Measurements from ENCODE around the gene GTPBP4. TPM values are rescaled to one million over a fixed set of nuclear protein-coding genes. Genes with fewer than 3 reads are reported as not detected.

GTPBP4 gene
- total RNA-seq, 1 experiment from 2014 or later = 97.4 TPM

- ATAC-seq = no peak
- no peak overlapping the region for H3K4me3 Mint-ChIP-seq
- H3K9me3 Mint-ChIP-seq = no peaks in the 10 kb centered on the region
- H3K36me3 Mint-ChIP-seq = no peaks in the 10 kb centered on the region
- peaks cover 5% of the 10 kb centered on the region for H3K27me3 Mint-ChIP-seq (ENCODE audit: low read depth)
- H3K27ac Mint-ChIP-seq = no peak overlapping the region
- peaks cover 5% of the 10 kb centered on the region for H3K4me1 Mint-ChIP-seq
- POLR2A ChIA-PET = no interaction called here
- no peak for TF ChIP-seq ETV6 (CRISPR knock-in tag; IDR thresholded peaks at IDR 0.05)
- CTCF ChIA-PET = no interaction called here
- DNase-seq (ENCODE audit: low spot score) = no peak
Measured at GRCh38 chr10:948347-948746, 39.9 kb upstream of the GTPBP4 start.

DNA sequence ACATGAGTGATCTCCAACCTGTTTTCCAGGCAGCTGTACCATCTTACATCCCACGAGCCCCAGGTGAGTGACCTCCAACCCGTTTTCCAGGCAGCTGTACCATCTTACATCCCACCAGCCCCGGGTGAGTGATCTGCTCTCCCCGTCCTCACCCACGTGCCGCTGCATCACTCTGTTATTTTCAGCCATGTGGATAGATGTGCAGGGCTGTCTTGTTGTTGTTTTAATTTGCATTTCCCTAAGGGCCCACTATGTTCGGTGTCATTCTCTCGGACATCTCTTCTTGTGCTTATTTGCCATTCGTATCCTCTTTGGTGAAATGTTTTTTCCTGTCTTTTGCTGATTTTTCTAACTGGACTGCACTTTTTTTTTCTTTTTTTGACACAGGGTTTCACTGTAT, 38.8 kb upstream of the GTPBP4 start:
- DNase-seq (ENCODE audit: low spot score) (no peak), ATAC-seq (no peak)
- ChIA-PET CTCF (no interaction called here), POLR2A (no interaction called here)
- Mint-ChIP-seq H3K4me3 (no peak overlapping the region), H3K36me3 (no peaks in the 10 kb centered on the region), H3K4me1 (no peaks in the 10 kb centered on the region), H3K27me3 (ENCODE audit: low read depth) (peaks cover 5% of the 10 kb centered on the region), H3K9me3 (no peaks in the 10 kb centered on the region), H3K27ac (no peak overlapping the region)
- TF ChIP-seq ZNF281 (CRISPR knock-in tag; IDR thresholded peaks at IDR 0.05) = no peak

- peaks cover 6% of the 10 kb centered on the region for H3K27me3 Mint-ChIP-seq (ENCODE audit: low read depth)
- ATAC-seq = no peak
- ChIA-PET POLR2A (no interaction called here), CTCF (no interaction called here)
- no peaks in the 10 kb centered on the region for H3K9me3 Mint-ChIP-seq
- H3K27ac Mint-ChIP-seq = no peak overlapping the region
- H3K4me3 Mint-ChIP-seq = no peak overlapping the region
- no peak for DNase-seq (ENCODE audit: low spot score)
- TF ChIP-seq NFATC4 (CRISPR knock-in tag; IDR thresholded peaks at IDR 0.05) = no peak
- no peak for TF ChIP-seq SP1 (CRISPR knock-in tag; conservative IDR thresholded peaks at IDR 0.05)
- TF ChIP-seq CTCF (IDR thresholded peaks at IDR 0.05) = no peak
- no peak for TF ChIP-seq GRHL2 (CRISPR knock-in tag; IDR thresholded peaks at IDR 0.05; ENCODE audit: insufficient replicate concordance, severe bottlenecking)
- no peak for TF ChIP-seq FOXK1 (CRISPR knock-in tag; IDR thresholded peaks at IDR 0.05)
- TF ChIP-seq ZMAT4 (CRISPR knock-in tag; IDR thresholded peaks at IDR 0.05) = no peak
- no peak for TF ChIP-seq RELA (CRISPR knock-in tag; IDR thresholded peaks at IDR 0.05; ENCODE audit: borderline replicate concordance)
- TF ChIP-seq ZNF263 (CRISPR knock-in tag; IDR thresholded peaks at IDR 0.05; ENCODE audit: low read depth) = no peak
- no peak for TF ChIP-seq CREB1 (CRISPR knock-in tag; IDR thresholded peaks at IDR 0.05)
- no peak for TF ChIP-seq ESRRA (CRISPR knock-in tag; IDR thresholded peaks at IDR 0.05; ENCODE audit: borderline replicate concordance)
- TF ChIP-seq, protein P1, sequence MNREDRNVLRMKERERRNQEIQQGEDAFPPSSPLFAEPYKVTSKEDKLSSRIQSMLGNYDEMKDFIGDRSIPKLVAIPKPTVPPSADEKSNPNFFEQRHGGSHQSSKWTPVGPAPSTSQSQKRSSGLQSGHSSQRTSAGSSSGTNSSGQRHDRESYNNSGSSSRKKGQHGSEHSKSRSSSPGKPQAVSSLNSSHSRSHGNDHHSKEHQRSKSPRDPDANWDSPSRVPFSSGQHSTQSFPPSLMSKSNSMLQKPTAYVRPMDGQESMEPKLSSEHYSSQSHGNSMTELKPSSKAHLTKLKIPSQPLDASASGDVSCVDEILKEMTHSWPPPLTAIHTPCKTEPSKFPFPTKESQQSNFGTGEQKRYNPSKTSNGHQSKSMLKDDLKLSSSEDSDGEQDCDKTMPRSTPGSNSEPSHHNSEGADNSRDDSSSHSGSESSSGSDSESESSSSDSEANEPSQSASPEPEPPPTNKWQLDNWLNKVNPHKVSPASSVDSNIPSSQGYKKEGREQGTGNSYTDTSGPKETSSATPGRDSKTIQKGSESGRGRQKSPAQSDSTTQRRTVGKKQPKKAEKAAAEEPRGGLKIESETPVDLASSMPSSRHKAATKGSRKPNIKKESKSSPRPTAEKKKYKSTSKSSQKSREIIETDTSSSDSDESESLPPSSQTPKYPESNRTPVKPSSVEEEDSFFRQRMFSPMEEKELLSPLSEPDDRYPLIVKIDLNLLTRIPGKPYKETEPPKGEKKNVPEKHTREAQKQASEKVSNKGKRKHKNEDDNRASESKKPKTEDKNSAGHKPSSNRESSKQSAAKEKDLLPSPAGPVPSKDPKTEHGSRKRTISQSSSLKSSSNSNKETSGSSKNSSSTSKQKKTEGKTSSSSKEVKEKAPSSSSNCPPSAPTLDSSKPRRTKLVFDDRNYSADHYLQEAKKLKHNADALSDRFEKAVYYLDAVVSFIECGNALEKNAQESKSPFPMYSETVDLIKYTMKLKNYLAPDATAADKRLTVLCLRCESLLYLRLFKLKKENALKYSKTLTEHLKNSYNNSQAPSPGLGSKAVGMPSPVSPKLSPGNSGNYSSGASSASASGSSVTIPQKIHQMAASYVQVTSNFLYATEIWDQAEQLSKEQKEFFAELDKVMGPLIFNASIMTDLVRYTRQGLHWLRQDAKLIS (CRISPR knock-in tag; IDR thresholded peaks at IDR 0.05; ENCODE audit: borderline replicate concordance) = no peak
- H3K36me3 Mint-ChIP-seq = no peaks in the 10 kb centered on the region
- no peaks in the 10 kb centered on the region for H3K4me1 Mint-ChIP-seq
Measured at GRCh38 chr10:953836-954235, 34.4 kb upstream of the GTPBP4 start.

Measured in WTC11 (cell line).